ENCODE data around the gene GRIK3.
A peak's percentile ranks its signal among the peaks of the same experiment; 100 is the strongest.

GRIK3 gene

GRCh38 chr1:37042506-37042905 lies 8.2 kb upstream of the GRIK3 start:
- no peak for DNase-seq

DNA sequence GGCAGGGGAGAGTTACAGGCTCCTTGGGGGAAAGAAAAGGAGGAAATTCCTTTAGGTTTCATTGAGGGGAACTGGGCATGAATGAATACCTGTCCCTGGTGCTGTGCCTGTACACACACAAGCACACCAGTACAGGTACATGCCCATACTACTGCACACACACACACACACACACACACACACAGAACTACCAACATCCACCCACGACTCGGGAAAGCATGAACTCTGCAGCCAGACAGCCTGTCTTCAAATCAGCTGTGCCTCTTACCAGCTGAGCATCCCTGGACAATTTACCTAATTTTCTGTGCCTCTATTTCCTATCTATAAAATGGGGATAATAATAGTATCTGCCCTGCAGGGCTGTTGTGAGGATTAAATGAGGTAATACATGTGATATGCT lies 7.2 kb upstream of the GRIK3 start:
- no peak for DNase-seq

- no peak for DNase-seq
Measured at GRCh38 chr1:37040773-37041172, 6.5 kb upstream of the GRIK3 start.

GRCh38 chr1:37040261-37040660 lies 5.9 kb upstream of the GRIK3 start:
- DNase-seq: no peak

DNA sequence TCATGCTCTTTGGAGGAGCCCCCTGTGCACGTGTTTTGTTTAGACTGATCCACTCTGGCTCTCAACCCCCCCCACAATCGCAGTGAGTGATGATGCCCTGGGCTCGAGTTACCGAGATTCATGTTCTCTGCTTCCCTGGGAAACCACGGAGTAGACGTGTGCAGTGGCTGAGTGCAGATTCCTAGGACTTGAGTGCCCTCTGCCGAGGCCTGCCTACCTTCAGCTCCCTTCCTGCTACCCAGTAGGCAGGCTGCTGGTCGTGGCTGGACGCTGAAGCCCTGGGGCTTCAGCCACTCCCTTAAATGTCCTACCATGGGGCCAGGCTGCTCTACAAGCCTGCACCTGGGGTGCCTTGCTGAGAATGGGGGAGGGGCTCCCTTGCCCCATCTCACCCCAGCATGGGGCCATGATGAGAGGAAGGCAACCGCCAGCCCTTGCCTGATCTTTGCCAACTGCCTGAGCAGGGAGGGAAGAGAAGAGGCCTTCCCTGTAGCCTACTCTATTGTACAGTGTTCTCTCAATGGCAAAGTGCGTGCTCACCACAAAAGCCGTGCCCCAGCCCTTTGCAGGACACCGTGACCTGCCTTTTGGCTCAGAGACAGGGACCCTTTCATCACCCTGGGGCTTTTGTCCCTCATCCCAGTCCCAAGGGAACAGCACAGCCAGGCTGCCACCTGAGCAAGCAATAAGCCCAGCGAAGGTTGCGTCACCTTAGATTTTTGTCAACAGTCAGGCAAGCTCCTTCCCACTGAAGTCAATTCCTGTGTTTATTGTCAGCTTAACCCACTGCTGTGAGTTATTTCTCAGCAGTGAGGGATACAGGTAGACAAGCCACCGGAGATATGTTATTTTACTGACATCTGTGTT lies 4.1 kb upstream of the GRIK3 start:
- peak; percentile 63 for DNase-seq

- no peak for DNase-seq
Measured at GRCh38 chr1:37037690-37038089, 3.4 kb upstream of the GRIK3 start.

GRCh38 chr1:37036667-37037053 lies 2.3 kb upstream of the GRIK3 start:
- no peak for DNase-seq

- no peak for DNase-seq
Measured at GRCh38 chr1:37035796-37036666, 1.7 kb upstream of the GRIK3 start.

DNA sequence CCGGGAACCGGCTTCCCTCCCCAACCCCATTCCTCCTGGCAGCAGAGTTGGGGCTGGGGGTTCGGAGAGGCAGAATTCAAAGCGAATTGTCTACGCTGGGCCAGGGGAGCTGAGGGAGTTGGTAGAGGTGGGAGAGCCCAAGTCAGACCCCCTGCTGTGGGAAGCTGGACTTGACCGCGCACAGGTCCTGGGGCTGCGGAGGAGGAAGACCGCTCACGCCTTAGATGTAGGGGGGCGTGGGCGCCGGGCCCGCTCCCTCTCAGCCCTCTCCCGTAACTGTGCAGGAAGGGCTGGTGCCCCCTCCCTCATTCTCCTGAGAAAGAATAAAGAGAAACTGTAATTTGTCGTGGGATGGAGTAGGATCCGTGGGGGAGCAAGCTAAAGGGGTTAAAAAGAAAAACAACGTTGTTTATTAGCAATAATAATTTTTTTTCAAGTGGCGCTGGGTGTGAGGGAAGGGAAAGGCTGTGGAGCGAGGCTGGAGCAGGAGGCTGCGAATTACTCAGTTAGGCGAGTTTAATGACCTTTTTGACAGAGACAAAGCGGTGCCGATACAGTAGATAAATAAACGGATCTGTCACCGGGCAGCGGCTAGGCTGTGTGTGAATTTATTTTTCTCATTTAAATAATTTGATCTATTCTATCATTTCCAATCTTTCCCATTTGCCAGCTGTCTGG lies 838 bp upstream of the GRIK3 start:
- DNase-seq: no peak

DNA sequence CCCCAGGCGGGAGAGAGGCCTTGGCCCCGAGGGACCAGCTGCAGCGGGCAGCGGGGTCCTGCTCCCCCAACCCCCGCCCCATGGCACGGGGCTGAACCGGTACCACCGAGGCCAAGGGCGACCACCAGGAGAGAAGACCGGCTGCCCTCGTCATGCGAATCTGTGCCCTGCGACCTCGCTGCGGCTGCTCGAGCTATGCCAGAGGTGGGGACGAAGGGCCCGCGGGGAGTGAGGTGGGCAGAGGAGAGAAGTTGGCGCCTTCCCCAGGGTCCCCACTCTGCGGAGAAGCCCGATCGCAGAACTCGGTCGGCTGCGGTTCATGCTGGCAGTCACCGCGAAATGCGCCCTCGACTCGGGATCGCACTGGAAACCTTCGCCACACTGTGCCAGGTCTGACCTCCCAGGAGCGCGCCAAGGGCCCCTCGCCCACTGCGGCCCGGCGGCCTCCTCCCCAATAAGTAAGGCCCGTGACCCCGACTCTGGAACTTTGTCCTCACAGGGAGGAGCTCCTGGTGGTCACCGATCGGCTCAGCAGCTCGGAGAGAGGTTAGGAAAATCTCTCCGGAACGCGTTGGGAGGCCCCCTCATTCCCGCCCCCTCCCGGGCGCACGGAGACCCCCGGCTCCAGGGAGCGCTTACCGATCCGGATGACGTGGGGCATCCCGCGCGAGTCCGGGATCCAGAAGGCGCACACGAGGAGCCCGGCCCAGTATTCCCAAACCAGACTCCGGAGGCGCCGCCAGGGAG lies 787 bp downstream of the GRIK3 start:
- no peak for DNase-seq

DNA sequence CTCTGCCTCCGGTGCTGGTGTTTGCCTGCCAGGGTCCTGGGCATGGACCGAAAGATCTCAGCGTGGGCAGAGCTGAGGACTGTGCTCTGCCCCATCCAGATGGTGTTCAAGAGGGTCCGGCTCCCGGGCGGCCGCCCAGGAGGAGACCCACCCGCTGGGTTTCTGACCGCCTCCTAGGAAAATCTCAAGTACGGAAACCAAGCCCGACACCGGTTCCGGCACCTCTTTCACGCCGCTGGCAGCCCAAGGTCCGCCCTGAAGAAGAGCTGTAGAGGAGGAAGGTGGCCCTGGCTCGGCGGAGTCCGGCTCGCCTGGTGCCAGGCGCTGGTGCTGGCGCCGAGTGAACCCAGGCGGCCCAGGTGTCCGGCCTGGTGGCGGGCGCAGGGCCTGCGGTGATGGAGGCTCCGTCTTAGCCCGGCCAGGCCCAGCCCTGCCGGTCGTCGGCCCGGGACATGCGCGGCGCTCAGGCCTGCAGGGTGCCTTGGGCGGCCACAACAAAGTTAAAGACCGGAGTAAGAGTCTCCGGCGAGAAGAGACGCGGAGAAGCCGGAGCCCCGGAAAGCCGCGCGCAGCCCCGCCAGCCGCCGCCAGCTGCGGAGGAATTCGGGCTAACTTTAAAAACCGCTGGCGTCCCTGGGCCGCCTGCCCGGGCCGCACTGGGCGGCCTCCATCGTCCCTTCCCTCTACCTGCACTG lies 1.5 kb downstream of the GRIK3 start:
- DNase-seq: no peak

- no peak for DNase-seq
Measured at GRCh38 chr1:37031871-37032270, 2.4 kb downstream of the GRIK3 start.

DNA sequence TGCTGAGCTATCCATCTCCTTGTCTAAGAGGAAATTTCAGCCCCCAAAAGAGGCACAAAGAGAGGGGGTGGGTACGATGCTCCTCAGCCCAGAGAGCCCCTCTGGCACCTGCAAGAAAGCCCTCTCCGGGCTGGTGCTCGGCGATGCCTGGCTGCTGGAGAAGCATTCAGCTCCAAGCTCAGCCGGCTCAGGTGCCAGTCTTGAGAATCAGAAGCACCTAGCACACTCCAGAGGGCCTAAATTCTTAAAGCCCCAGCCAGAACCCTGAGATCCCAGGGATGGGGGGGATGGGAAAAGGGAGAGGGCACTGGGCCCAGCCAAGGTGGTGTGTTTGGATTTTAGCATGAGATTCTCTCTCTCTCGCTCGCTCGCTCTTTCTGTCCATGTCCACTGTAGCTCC lies 2.9 kb downstream of the GRIK3 start:
- DNase-seq: no peak

- no peak for DNase-seq
Measured at GRCh38 chr1:37028981-37029617, 5.2 kb downstream of the GRIK3 start.

GRCh38 chr1:37021502-37021901 lies 12.8 kb downstream of the GRIK3 start:
- DNase-seq: no peak

- DNase-seq: no peak
Measured at GRCh38 chr1:37020653-37021277, 13.6 kb downstream of the GRIK3 start.

DNA sequence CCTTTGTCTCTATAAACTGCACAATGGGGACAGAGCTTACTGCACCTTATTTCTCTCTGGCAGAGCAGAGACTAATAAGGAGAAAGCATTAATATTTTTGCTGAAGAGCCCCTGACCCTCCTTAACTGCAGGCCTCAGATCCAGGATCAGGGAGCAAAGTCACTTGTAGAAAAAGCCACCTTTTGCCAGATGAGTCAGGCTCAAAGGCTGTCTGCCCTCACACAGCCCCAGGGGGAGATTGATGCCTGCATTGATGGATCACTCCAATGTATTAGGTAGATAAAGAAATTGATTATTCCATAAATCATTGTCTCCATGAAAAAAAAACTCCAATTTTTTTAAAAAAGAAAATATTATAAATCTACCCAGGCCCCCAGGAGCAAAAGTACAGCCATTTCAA lies 15.8 kb downstream of the GRIK3 start:
- DNase-seq: no peak

DNA sequence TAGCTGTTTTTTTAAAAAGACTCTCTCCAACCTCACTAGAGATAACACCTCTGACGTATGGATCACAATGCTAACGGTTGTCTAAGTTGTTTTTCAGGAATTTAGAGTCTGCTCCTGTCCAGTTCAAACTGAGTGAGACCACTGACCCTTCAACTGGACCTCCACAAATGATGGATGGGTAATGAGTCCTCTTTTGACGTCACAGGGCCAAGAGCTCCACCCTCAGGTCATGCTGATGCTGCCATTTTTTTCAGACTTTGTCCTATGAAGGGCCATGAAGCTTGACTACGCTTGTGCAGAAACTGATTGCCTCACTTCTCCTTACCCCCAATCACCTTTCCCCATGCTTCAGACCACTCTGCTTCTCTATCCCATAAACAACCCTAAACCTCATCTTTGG lies 16.6 kb downstream of the GRIK3 start:
- DNase-seq: no peak

DNA sequence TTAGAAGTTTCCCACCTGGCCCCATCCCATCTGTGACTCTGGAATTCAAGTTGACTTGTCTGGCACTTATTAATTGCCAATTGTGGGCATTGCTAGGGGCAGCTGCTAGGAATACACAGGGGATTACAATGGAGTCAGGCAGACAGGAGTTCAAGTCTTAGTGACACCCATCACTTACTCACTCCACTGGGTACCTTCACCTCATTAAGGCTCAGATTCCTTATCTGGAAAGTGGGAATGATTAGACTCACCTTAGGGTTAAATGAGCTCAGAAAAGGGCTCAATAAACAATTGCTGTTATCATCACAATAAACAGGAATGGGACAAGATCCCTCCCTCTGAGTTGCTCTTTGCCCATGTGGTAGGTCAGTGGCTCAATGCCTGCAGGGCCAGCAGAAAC lies 18.2 kb downstream of the GRIK3 start:
- DNase-seq: no peak

DNA sequence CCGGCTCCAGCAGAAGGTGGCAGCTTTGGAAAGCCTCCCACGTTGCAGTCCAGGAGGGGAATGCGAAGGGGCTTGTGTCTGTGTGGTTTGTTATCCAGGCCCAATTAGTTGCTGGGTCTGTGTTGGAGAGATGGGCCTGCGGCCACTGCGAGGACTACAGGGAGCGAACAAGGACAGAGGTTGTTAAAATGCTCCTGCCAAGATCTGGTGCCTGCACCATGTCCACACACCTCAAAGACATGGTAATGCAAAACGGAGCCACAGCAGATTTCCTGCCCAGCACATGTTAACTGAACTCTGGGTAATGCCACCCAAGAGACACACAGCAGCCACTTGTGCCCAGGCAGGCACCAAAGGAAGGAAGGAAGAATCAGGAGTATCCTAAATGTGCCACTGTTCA lies 18.6 kb downstream of the GRIK3 start:
- DNase-seq: no peak

GRCh38 chr1:37012226-37012625 lies 22.1 kb downstream of the GRIK3 start:
- DNase-seq: no peak

Data from SHP77 treated with DMSO at 0.1 percent for 48 hours (cell line).